H1 (cell line): Measurements from ENCODE around the gene FOXN3. TPM values are rescaled to one million over a fixed set of nuclear protein-coding genes. Genes with fewer than 3 reads are reported as not detected.

ENCODE experiments used
- CHD2 ChIP-seq: IDR thresholded peaks from 2 replicates; pipeline ENCODE4 v1.6.1; 2012; ENCODE audit warnings: low read length, improper control_type of control experiment
- EP300 ChIP-seq, 2 experiments: IDR thresholded peaks; 1 replicate in 1 of 2; 2 replicates in 1 of 2; pipeline ENCODE4 v1.6.1; 2011 to 2012; ENCODE audit warnings: low read depth in 2 of 2, low read length in 2 of 2, mild to moderate bottlenecking in 2 of 2, borderline replicate concordance in 1 of 2, inconsistent platforms in 1 of 2, moderate library complexity in 1 of 2
- JUN ChIP-seq: IDR thresholded peaks from 2 replicates; pipeline ENCODE4 v1.6.1; 2011; ENCODE audit warnings: low read depth, mild to moderate bottlenecking, improper control_type of control experiment, low read length
- polyA plus RNA-seq, 7 experiments: library from polyadenylated mRNA; depleted of rRNA in 3 of 7; stranded (reverse) in 5 of 7; unstranded in 2 of 7; fragments of >200 nt in 5 of 7; fragments of 200-250 nt in 2 of 7; gene quantifications; 1 replicate in 5 of 7; 2 replicates in 1 of 7; 4 replicates in 1 of 7; pipeline versions ENCODE4 v1.2.1 to v1.2.3, GENCODE V29; 2011 to 2013; ENCODE audit warnings: missing spikeins in 2 of 7, mixed read lengths in 2 of 7
- total RNA-seq: library from RNA; stranded (reverse); fragmentation: NEBNext Ultra II Directional; extraction: Animal tissue kit (Norgen Biotek cat#: 25700); gene quantifications from 2 replicates; pipeline ENCODE4 v1.2.1, GENCODE V29; 2021

Gene FOXN3
- total and polyA plus RNA-seq, 2 of the 8 experiments (the other 6 are each of a cell fraction or from before 2014, with no cell fraction given) = 52.6 to 178 TPM

DNA sequence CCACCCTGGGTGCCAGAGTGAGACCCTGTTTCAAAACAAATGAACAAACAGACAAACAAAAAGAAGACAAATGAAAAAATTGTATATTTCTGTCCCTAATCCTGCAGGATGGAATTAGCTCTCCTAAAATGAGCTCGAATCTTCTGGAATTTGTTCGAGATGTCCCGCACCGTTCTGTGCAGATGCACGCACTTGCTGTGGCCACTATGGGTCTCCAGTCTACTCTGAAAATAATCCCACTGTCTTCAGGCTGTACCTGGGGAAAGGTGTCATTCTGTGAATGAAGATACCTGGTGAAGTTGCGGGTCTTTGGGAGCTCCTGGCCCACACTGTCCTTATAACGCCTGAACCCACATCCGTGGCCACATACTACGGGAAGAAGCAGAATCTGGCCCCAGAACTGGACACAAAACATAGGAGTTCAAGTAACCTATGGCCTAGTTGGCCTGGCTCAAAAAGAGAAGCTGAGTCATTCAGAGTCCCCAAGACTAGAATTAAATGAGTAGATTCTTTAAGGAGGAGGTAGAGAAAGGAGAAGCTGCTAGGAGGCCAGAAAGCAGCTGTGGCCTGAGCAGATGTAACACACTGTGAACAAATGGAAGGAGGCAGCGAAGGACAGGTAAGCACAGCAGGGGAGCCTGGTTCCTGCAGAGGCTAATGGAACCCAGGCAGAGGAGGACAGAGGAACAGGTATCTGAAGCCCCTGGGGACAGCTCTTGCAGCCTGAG, 108.6 kb downstream of the FOXN3 start (continued):
- no peak for TF ChIP-seq CHD2
- no peak for TF ChIP-seq EP300 (IDR thresholded peaks at IDR 0.05; ENCODE audit: borderline replicate concordance in 1 of 2, low read depth in 2 of 2, low read length in 2 of 2)
- TF ChIP-seq JUN = no peak
